Limb (tissue), 2 donors: ENCODE results near the gene GSX1.
A peak's percentile ranks its signal among the peaks of the same experiment; 100 is the strongest.
"Not testable (repeated sequence)": the region's sequence is repeated elsewhere in the genome, so short reads cannot be mapped to it uniquely, and the experiment has no call there.

Source experiments
- DNase-seq, 2 donors: peaks; one replicate each; pipeline ENCODE4 v3.0.0-alpha.2; 2016; ENCODE audit errors: extremely low spot score in 2 of 2

The GSX1 gene

GRCh38 chr13:27792393-27793218 is at the start of gene GSX1:
TSS of gene GSX1 (plus strand) at chr13:27792483. CDS start at chr13:27792691, 208 bp downstream.
- DNase-seq, result peak; percentile 64 to 87

GRCh38 chr13:27744801-27745200 is 47.5 kb upstream of the GSX1 start:
- DNase-seq, result no peak

GRCh38 chr13:27745301-27745700 is 47.0 kb upstream of the GSX1 start:
- no peak for DNase-seq

- DNase-seq, result not testable (repeated sequence)
These were observed 44.1 kb upstream of the GSX1 start for GRCh38 chr13:27748143-27748542.

- DNase-seq, result no peak
These were observed 40.2 kb upstream of the GSX1 start for GRCh38 chr13:27751953-27752532.

- DNase-seq, result no peak
These were observed 26.6 kb upstream of the GSX1 start for GRCh38 chr13:27765650-27766049.

GRCh38 chr13:27770809-27771208 is 21.5 kb upstream of the GSX1 start:
- DNase-seq, result no peak

- no peak for DNase-seq
These were observed 19.4 kb upstream of the GSX1 start for GRCh38 chr13:27772651-27773425.

- DNase-seq, result no peak
These were observed 18.1 kb upstream of the GSX1 start for GRCh38 chr13:27774169-27774568.

GRCh38 chr13:27774651-27775050 is 17.6 kb upstream of the GSX1 start:
- DNase-seq, result no peak

GRCh38 chr13:27775943-27776342 is 16.3 kb upstream of the GSX1 start:
- no peak for DNase-seq

- DNase-seq, result no peak
These were observed 10.1 kb upstream of the GSX1 start for GRCh38 chr13:27782151-27782550.

- peak in 1 of 2 donors; percentile 32 for DNase-seq
These were observed 9.2 kb upstream of the GSX1 start for GRCh38 chr13:27783111-27783510.

GRCh38 chr13:27788271-27788670 is 4.0 kb upstream of the GSX1 start:
- no peak for DNase-seq

GRCh38 chr13:27789153-27789494 is 3.2 kb upstream of the GSX1 start:
- no peak for DNase-seq

- peak in 1 of 2 donors; percentile 32 for DNase-seq
These were observed 2.6 kb upstream of the GSX1 start for GRCh38 chr13:27789495-27790303.

GRCh38 chr13:27790523-27790922 is 1.8 kb upstream of the GSX1 start:
- peak in 1 of 2 donors; percentile 40 for DNase-seq

- DNase-seq, result peak in 1 of 2 donors; percentile 28
These were observed 960 bp upstream of the GSX1 start for GRCh38 chr13:27791146-27791900.

GRCh38 chr13:27791901-27792392 is 336 bp upstream of the GSX1 start:
- DNase-seq, result no peak
